ENCODE measurements around the gene NEK2. TPM values are rescaled to one million over a fixed set of nuclear protein-coding genes. Genes with fewer than 3 reads are reported as not detected.

The NEK2 gene
- total RNA-seq, 1 experiment from 2014 or later, result 17.6 TPM

DNA sequence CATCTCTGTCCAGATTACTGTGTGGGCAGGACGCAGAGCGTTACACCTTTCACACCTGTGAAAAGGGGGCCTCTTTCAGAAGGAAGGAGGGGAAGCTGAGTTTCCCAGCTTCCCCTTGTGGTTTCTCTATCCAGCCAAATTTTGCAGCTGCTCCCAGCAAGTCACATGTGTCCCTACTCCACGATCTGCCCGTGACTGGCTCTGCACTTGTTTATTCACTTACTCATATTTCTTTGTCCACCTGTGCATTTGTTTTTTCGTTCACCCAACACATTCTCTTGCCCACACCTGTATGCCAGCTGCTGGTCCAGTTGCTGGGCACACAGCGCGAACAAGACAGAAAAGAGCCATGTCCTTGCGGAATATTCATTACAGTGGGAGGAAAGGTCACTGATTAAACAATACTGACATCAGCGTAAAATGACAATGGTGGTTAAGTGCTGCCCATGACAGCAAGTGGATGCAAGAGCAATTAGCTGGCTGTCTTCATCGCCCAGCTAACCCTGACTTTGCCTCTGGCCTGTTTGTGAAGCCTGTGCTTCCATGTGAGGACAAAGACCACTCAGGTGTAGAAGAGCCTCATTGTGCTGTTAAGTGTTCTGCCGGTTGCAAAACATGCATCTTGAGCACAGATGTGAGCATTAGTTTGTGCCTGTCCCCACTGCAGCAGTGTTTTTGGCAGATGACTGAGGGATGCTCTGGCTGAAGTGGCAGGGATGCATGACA lies 28.6 kb upstream of the NEK2 start:
- H3K27ac Mint-ChIP-seq, result no peak overlapping the region; a peak in 1 of 7 replicates

More for the DNA sequence above, 28.6 kb upstream of the NEK2 start:
- H3K4me1 ChIP-seq (ENCODE audit: insufficient read depth, low read length), result no peaks in the 10 kb centered on the region; the same call in 1 of the 2 replicates
- H3T11ph ChIP-seq (ENCODE audit: low read length), result no peak overlapping the region
- H4K8ac ChIP-seq (replicated peaks; ENCODE audit: insufficient read length, low read depth, low read length), result no peak overlapping the region
- no peak overlapping the region for H3K27ac ChIP-seq (ENCODE audit: insufficient read length, low read depth, low read length)
- no peak overlapping the region for H4K91ac ChIP-seq (ENCODE audit: insufficient read length, low read depth, low read length)
- Mint-ChIP-seq H3K4me1 (peaks cover 8 to 10% of the 10 kb centered on the region in 2 experiments), H3K9me3 (no peaks in the 10 kb centered on the region), H3K36me3 (ENCODE audit: insufficient read depth in 1 of 3, low read depth in 3 of 3) (no peaks in the 10 kb centered on the region), H3K27me3 (ENCODE audit: low read depth) (peaks cover 42% of the 10 kb centered on the region), H3K4me3 (no peak overlapping the region)
- no peak overlapping the region for H2AFZ ChIP-seq (ENCODE audit: low read length)
- no peak overlapping the region for H3K56ac ChIP-seq (ENCODE audit: insufficient read length, low read depth, low read length)
- no peak overlapping the region for H3K14ac ChIP-seq (ENCODE audit: insufficient read depth, low read length)
- no peak overlapping the region for H3K4me2 ChIP-seq (ENCODE audit: insufficient read depth, insufficient read length, low read length)
- no peaks in the 10 kb centered on the region for H3K9me3 ChIP-seq (ENCODE audit: control insufficient read depth, low read depth, low read length)
- H3K23me2 ChIP-seq (ENCODE audit: insufficient read length, low read depth, low read length, poor library complexity, severe bottlenecking), result peaks cover 5% of the 10 kb centered on the region
- no peak overlapping the region for H2BK12ac ChIP-seq (ENCODE audit: insufficient read length, low read depth, low read length)
- no peak overlapping the region for H2BK20ac ChIP-seq (ENCODE audit: low read depth, low read length, poor library complexity, severe bottlenecking)
- no peak overlapping the region for H3K9ac ChIP-seq (ENCODE audit: extremely low read depth, insufficient read length, low read length)
- H2BK5ac ChIP-seq (ENCODE audit: insufficient read length, low read length), result no peak overlapping the region
- no peaks in the 10 kb centered on the region; the same call in 1 of the 2 replicates for H3K27me3 ChIP-seq (ENCODE audit: insufficient read depth, low read length)
- no peaks in the 10 kb centered on the region for H4K20me1 ChIP-seq (ENCODE audit: control insufficient read depth, insufficient read depth, insufficient read length)
- H3K79me1 ChIP-seq (ENCODE audit: insufficient read depth, low read depth, low read length, poor library complexity, severe bottlenecking), result no peaks in the 10 kb centered on the region
- no peak overlapping the region for H2BK15ac ChIP-seq (ENCODE audit: low read depth, low read length)
- WGBS (ENCODE audit: extremely low coverage, insufficient read length, low lambda C conversion rate), result no CpG with 5 or more reads among the region's 11 CpGs
- H3K18ac ChIP-seq (ENCODE audit: insufficient read length, low read depth, low read length), result no peak overlapping the region
- H2AK5ac ChIP-seq (ENCODE audit: insufficient read length, low read length), result no peak overlapping the region
- no peak overlapping the region for H3K4ac ChIP-seq (ENCODE audit: low read depth, low read length)
- DNase-seq, result no peak
- no peak overlapping the region for H4K5ac ChIP-seq (ENCODE audit: insufficient read length, low read depth, low read length)
- no peaks in the 10 kb centered on the region for H3K79me2 ChIP-seq (ENCODE audit: insufficient read depth, low read length)
- no peak overlapping the region for H2BK120ac ChIP-seq (ENCODE audit: low read depth, low read length, poor library complexity, severe bottlenecking)
- no peak for TF ChIP-seq CTCF (conservative IDR thresholded peaks at IDR 0.05)
- H3K23ac ChIP-seq (ENCODE audit: insufficient read length, low read depth, low read length), result no peak overlapping the region
